ENCODE results near the gene ATPAF1. TPM values are rescaled to one million over a fixed set of nuclear protein-coding genes. Genes with fewer than 3 reads are reported as not detected.

The ATPAF1 gene
- total RNA-seq, 1 donor from 2014 or later = 35.7 TPM

- TF ChIP-seq, protein P1, sequence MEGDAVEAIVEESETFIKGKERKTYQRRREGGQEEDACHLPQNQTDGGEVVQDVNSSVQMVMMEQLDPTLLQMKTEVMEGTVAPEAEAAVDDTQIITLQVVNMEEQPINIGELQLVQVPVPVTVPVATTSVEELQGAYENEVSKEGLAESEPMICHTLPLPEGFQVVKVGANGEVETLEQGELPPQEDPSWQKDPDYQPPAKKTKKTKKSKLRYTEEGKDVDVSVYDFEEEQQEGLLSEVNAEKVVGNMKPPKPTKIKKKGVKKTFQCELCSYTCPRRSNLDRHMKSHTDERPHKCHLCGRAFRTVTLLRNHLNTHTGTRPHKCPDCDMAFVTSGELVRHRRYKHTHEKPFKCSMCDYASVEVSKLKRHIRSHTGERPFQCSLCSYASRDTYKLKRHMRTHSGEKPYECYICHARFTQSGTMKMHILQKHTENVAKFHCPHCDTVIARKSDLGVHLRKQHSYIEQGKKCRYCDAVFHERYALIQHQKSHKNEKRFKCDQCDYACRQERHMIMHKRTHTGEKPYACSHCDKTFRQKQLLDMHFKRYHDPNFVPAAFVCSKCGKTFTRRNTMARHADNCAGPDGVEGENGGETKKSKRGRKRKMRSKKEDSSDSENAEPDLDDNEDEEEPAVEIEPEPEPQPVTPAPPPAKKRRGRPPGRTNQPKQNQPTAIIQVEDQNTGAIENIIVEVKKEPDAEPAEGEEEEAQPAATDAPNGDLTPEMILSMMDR (IDR thresholded peaks at IDR 0.05) = no peak
- H3K9me3 Mint-ChIP-seq (ENCODE audit: unreplicated experiment) = no peaks in the 10 kb centered on the region
- no peak for DNase-seq (ENCODE audit: extremely low spot score, unreplicated experiment)
- no peak overlapping the region for H3K27ac Mint-ChIP-seq (ENCODE audit: unreplicated experiment)
- H3K27me3 Mint-ChIP-seq (ENCODE audit: unreplicated experiment) = no peaks in the 10 kb centered on the region
- peaks cover 41% of the 10 kb centered on the region for H3K36me3 Mint-ChIP-seq (ENCODE audit: unreplicated experiment)
- no peak overlapping the region for H3K4me3 Mint-ChIP-seq (ENCODE audit: unreplicated experiment)
- peaks cover 2% of the 10 kb centered on the region for H3K4me1 Mint-ChIP-seq (ENCODE audit: unreplicated experiment)
These were observed 24.9 kb upstream of the ATPAF1 start for GRCh38 chr1:46692811-46693770.

DNA sequence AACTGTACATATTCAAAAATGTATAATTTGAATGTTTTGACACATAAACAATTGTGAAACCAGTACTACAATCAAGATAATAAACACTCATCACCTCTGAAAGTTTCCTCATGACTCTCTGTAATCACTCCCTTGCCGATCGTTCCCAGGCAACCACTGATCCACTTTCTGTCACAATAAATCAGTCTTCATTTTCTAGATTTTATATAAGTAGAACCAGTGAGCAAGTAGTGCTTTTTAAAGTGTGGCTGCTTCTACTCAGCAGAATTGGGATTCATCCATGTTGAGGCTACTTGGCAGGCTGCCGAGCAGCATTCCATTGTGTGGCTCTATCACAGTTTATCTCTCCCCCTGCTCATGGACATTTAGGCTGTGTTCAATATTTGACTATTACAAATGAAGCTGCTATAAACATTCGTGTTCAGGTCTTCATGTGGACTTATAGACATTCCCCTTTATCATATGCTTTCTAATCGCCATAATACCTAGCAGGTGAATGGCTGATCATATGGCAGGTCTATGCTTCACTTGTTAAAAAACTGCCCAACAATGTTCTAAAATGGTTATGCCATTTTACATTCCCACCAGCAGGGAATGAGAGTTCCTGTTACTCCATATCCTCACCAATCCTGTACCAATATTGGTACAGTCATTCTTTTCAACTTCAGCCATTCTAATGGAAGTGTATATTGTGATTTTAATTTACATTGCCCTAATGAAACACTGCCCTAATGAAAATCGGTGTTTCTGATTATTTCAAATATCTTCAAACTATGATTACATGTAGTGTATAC lies 24.0 kb upstream of the ATPAF1 start:
- peaks cover 48% of the 10 kb centered on the region for H3K36me3 Mint-ChIP-seq (ENCODE audit: unreplicated experiment)
- no peaks in the 10 kb centered on the region for H3K9me3 Mint-ChIP-seq (ENCODE audit: unreplicated experiment)
- no peak overlapping the region for H3K4me3 Mint-ChIP-seq (ENCODE audit: unreplicated experiment)
- no peak for DNase-seq (ENCODE audit: extremely low spot score, unreplicated experiment)
- TF ChIP-seq, protein P1 (IDR thresholded peaks at IDR 0.05) = no peak
- no peak overlapping the region for H3K27ac Mint-ChIP-seq (ENCODE audit: unreplicated experiment)
- H3K27me3 Mint-ChIP-seq (ENCODE audit: unreplicated experiment) = no peaks in the 10 kb centered on the region
- no peaks in the 10 kb centered on the region for H3K4me1 Mint-ChIP-seq (ENCODE audit: unreplicated experiment)

DNA sequence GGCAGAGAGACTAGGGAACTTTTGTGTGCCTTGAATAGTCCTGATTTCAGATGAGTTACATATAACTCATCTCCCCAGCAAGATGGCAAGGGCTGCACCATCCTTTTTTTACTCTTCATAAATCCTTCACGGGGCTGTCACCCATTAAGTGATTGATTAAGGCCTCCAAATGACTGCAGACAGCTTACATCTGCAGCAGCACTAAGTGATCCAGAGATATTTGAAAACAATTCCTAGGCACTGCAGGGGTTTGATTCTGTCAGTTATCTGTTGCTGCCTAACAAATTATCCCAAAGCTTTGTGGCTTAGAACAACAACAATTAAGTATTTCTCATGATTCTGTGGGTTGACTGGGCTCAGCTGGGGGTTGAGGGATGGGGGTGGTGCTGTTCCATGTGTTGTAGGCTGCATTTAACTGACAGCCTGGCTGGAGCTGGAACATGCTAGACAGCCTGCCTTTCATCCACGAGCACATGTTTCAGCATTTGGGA lies 22.8 kb upstream of the ATPAF1 start:
- Mint-ChIP-seq H3K36me3 (ENCODE audit: unreplicated experiment) (peaks cover 54% of the 10 kb centered on the region), H3K9me3 (ENCODE audit: unreplicated experiment) (no peaks in the 10 kb centered on the region), H3K27me3 (ENCODE audit: unreplicated experiment) (no peaks in the 10 kb centered on the region), H3K4me1 (ENCODE audit: unreplicated experiment) (no peaks in the 10 kb centered on the region), H3K4me3 (ENCODE audit: unreplicated experiment) (no peak overlapping the region), H3K27ac (ENCODE audit: unreplicated experiment) (no peak overlapping the region)
- TF ChIP-seq, protein P1 (IDR thresholded peaks at IDR 0.05) = no peak
- no peak for DNase-seq (ENCODE audit: extremely low spot score, unreplicated experiment)

DNA sequence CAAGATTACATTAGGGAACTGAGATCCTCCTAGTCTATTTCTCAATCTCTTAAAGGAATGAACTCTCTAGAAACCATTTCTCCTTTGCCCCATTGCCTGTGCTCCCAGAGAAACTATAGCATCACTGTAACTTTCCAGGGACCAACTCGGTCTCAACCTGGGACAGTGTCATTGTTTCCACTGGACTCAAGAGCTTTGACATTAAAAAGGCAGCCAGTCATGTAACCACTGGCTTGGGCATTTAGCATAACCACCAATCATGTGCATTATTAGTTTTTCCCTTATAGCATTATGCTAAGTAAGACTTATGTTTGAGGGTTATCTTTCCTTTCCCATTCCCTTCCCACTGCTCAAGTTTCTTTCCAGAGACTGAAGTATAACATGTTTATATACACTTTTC lies 21.7 kb upstream of the ATPAF1 start:
- no peak for DNase-seq (ENCODE audit: extremely low spot score, unreplicated experiment)
- Mint-ChIP-seq H3K4me3 (ENCODE audit: unreplicated experiment) (no peak overlapping the region), H3K4me1 (ENCODE audit: unreplicated experiment) (no peaks in the 10 kb centered on the region), H3K9me3 (ENCODE audit: unreplicated experiment) (no peaks in the 10 kb centered on the region), H3K27ac (ENCODE audit: unreplicated experiment) (no peak overlapping the region), H3K36me3 (ENCODE audit: unreplicated experiment) (peaks cover 48% of the 10 kb centered on the region), H3K27me3 (ENCODE audit: unreplicated experiment) (no peaks in the 10 kb centered on the region)
- TF ChIP-seq, protein P1 (IDR thresholded peaks at IDR 0.05) = no peak

GRCh38 chr1:46689356-46689755 lies 21.2 kb upstream of the ATPAF1 start:
- Mint-ChIP-seq H3K36me3 (ENCODE audit: unreplicated experiment) (peaks cover 51% of the 10 kb centered on the region), H3K4me3 (ENCODE audit: unreplicated experiment) (no peak overlapping the region), H3K4me1 (ENCODE audit: unreplicated experiment) (no peaks in the 10 kb centered on the region), H3K27me3 (ENCODE audit: unreplicated experiment) (no peaks in the 10 kb centered on the region), H3K9me3 (ENCODE audit: unreplicated experiment) (no peaks in the 10 kb centered on the region), H3K27ac (ENCODE audit: unreplicated experiment) (no peak overlapping the region)
- no peak for DNase-seq (ENCODE audit: extremely low spot score, unreplicated experiment)
- TF ChIP-seq, protein P1 (IDR thresholded peaks at IDR 0.05) = no peak

Measured in osteocyte (in vitro differentiated cells).